ENCODE data around the gene TMPRSS4. TPM values are rescaled to one million over a fixed set of nuclear protein-coding genes. Genes with fewer than 3 reads are reported as not detected.
A peak's percentile ranks its signal among the peaks of the same experiment; 100 is the strongest.

The TMPRSS4 gene
- total RNA-seq, 4 donors from 2014 or later = 0.56 to 4.6 (median 1.3) TPM

- WGBS, 2 donors = 57 to 58% methylated on average over 4 of the region's 4 CpGs
- TF ChIP-seq POLR2A (IDR thresholded peaks at IDR 0.05) = no peak
- TF ChIP-seq CTCF (IDR thresholded peaks at IDR 0.05) = no peak
- H3K4me3 ChIP-seq (ENCODE audit: low read depth, poor library complexity, severe bottlenecking) = no peak overlapping the region
- intact Hi-C loops (cut with DNase I; ENCODE audit: low total_unique reads) = loop anchor here (10.0 kb wide), 1 partner anchor 218 kb away; the partner anchor contains the start of gene FXYD2
- DNase-seq (ENCODE audit: low spot score in 2 of 2) = no peak
Observed at GRCh38 chr11:118042796-118043195, 34.1 kb upstream of the TMPRSS4 start.

- intact Hi-C loops (cut with DNase I; ENCODE audit: low total_unique reads) = loop anchor here (10.0 kb wide), 1 partner anchor 220 kb away; the partner anchor contains the start of gene FXYD2
- DNase-seq (ENCODE audit: low spot score in 2 of 2) = no peak
- 41 to 50% methylated on average over 2 of the region's 2 CpGs for WGBS, 2 donors
- no peak for TF ChIP-seq CTCF (IDR thresholded peaks at IDR 0.05)
- no peak for TF ChIP-seq POLR2A (IDR thresholded peaks at IDR 0.05)
- no peak overlapping the region for H3K4me3 ChIP-seq (ENCODE audit: low read depth, poor library complexity, severe bottlenecking)
Observed at GRCh38 chr11:118045191-118045590, 31.7 kb upstream of the TMPRSS4 start.

GRCh38 chr11:118046051-118046963 is 30.6 kb upstream of the TMPRSS4 start:
- no peak overlapping the region for H3K4me3 ChIP-seq (ENCODE audit: low read depth, poor library complexity, severe bottlenecking)
- 33 to 46% methylated on average over 5 of the region's 5 CpGs for WGBS, 2 donors
- DNase-seq (ENCODE audit: low spot score in 2 of 2) = no peak
- TF ChIP-seq POLR2A (IDR thresholded peaks at IDR 0.05) (no peak), CTCF (IDR thresholded peaks at IDR 0.05) (no peak)
- intact Hi-C loops (cut with DNase I; ENCODE audit: low total_unique reads) = loop anchor here (10.0 kb wide), 1 partner anchor 222 kb away; the partner anchor contains the start of gene FXYD2

- peak in 1 of 2 donors; percentile 65 for DNase-seq (ENCODE audit: low spot score in 2 of 2)
- TF ChIP-seq CTCF (IDR thresholded peaks at IDR 0.05) (no peak), POLR2A (IDR thresholded peaks at IDR 0.05) (no peak)
- intact Hi-C loops (cut with DNase I; ENCODE audit: low total_unique reads) = loop anchor here (10.0 kb wide), 1 partner anchor 222 kb away; the partner anchor contains the start of gene FXYD2
- 65 to 70% methylated on average over 8 of the region's 8 CpGs for WGBS, 2 donors
- H3K4me3 ChIP-seq (ENCODE audit: low read depth, poor library complexity, severe bottlenecking) = no peak overlapping the region
Observed at GRCh38 chr11:118046964-118047700, 29.7 kb upstream of the TMPRSS4 start.

GRCh38 chr11:118047749-118048148 is 29.1 kb upstream of the TMPRSS4 start:
- WGBS, 2 donors = 81 to 90% methylated on average over 4 of the region's 4 CpGs
- H3K4me3 ChIP-seq (ENCODE audit: low read depth, poor library complexity, severe bottlenecking) = no peak overlapping the region
- intact Hi-C loops (cut with DNase I; ENCODE audit: low total_unique reads) = loop anchor here (10.0 kb wide), 1 partner anchor 223 kb away; the partner anchor contains the start of gene FXYD2
- DNase-seq (ENCODE audit: low spot score in 2 of 2) = peak in 1 of 2 donors; percentile 75
- no peak for TF ChIP-seq CTCF (IDR thresholded peaks at IDR 0.05)
- TF ChIP-seq POLR2A (IDR thresholded peaks at IDR 0.05) = no peak
